Neutrophil (primary cell): ENCODE results near the gene C12orf42.
"Not testable (repeated sequence)": the region's sequence is repeated elsewhere in the genome, so short reads cannot be mapped to it uniquely, and the experiment has no call there.

Experiments
- H3K27ac ChIP-seq: fragments of 200-600 bp; sonication (generic); 2 replicates; pipeline ENCODE4 v1.5.1; 2016; ENCODE audit warnings: mild to moderate bottlenecking, moderate library complexity
- H3K27me3 ChIP-seq: fragments of 200-600 bp; sonication (generic); 2 replicates; pipeline ENCODE4 v1.6.0; 2016; ENCODE audit warnings: mild to moderate bottlenecking
- H3K36me3 ChIP-seq: fragments of 200-600 bp; sonication (generic); 2 replicates; pipeline ENCODE4 v1.5.1; 2017
- H3K4me1 ChIP-seq, 2 experiments: fragments of 200-600 bp in 1 of 2; sonication (generic) in 1 of 2; 1 replicate in 1 of 2; 2 replicates in 1 of 2; pipeline versions ENCODE4 v1.5.1 to v1.6.1; 2013 to 2016; ENCODE audit warnings: low read depth in 1 of 2, low read length in 1 of 2, mild to moderate bottlenecking in 1 of 2, moderate library complexity in 1 of 2; ENCODE audit not compliant: control insufficient read depth in 1 of 2, insufficient read depth in 1 of 2
- H3K4me3 ChIP-seq, 2 experiments: fragments of 200-600 bp in 1 of 2; sonication (generic) in 1 of 2; 1 replicate in 1 of 2; 2 replicates in 1 of 2; pipeline ENCODE4 v1.5.1; 2013 to 2016; ENCODE audit warnings: low read depth in 1 of 2, low read length in 1 of 2, mild to moderate bottlenecking in 1 of 2, moderate library complexity in 1 of 2
- H3K9me3 ChIP-seq: fragments of 200-600 bp; sonication (generic); 2 replicates; pipeline ENCODE4 v1.5.1; 2016
- CTCF ChIP-seq: fragments of 200-600 bp; sonication (generic); IDR thresholded peaks from 2 replicates; pipeline ENCODE4 v1.5.1; 2016; ENCODE audit warnings: antibody characterized with exemption

C12orf42 gene

DNA sequence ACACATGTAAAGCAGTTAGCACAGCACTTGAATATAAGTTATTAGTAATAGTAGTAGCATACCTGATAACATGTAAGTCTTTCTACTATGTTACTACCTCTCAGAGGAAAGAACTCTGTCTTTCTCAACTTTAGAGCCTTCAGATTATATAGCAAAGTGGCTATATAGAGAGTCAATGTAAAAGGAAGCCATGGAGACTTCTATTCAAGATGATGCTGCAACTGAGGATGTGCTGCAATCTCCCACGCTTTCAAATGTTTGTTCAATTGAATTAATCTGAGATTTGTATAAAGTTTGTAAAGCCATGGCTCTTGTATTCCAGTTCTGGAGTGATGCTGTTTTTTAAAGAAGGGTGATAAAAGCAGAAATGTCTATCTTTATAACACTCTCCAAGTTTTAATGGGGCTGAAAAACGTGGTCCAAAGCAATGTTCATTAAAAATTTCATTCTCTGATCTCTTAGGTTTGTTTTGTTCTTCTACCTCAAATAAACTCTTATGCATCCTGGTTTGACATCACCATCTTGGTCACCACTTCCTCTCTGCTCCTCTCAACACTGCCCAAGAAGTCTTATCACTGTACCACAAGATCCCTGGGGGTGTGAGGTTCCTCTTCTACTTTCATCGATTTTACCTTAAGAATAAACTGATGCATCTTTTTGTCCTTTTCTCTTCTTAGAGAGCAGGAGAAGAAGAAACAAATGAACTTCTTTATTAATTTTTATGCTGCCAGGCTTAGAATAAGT, 40.6 kb downstream of the C12orf42 start:
- H3K27me3 ChIP-seq = no peaks in the 10 kb centered on the region
- H3K9me3 ChIP-seq = no peaks in the 10 kb centered on the region
- H3K27ac ChIP-seq = no peak overlapping the region
- H3K4me1 ChIP-seq = no peaks in the 10 kb centered on the region
- no peaks in the 10 kb centered on the region for H3K36me3 ChIP-seq
- no peak for TF ChIP-seq CTCF
- no peak overlapping the region for H3K4me3 ChIP-seq

- TF ChIP-seq CTCF = no peak
- Histone ChIP-seq H3K9me3 (no peaks in the 10 kb centered on the region), H3K4me3 (no peak overlapping the region), H3K27me3 (no peaks in the 10 kb centered on the region), H3K36me3 (no peaks in the 10 kb centered on the region), H3K27ac (no peak overlapping the region), H3K4me1 (no peaks in the 10 kb centered on the region)
Measured at GRCh38 chr12:103444983-103445382, 50.8 kb downstream of the C12orf42 start.

- Histone ChIP-seq H3K4me3 (no peak overlapping the region), H3K36me3 (no peaks in the 10 kb centered on the region), H3K4me1 (no peaks in the 10 kb centered on the region), H3K27ac (no peak overlapping the region), H3K27me3 (no peaks in the 10 kb centered on the region), H3K9me3 (no peaks in the 10 kb centered on the region)
- TF ChIP-seq CTCF = no peak
Measured at GRCh38 chr12:103442822-103443221, 52.9 kb downstream of the C12orf42 start.

DNA sequence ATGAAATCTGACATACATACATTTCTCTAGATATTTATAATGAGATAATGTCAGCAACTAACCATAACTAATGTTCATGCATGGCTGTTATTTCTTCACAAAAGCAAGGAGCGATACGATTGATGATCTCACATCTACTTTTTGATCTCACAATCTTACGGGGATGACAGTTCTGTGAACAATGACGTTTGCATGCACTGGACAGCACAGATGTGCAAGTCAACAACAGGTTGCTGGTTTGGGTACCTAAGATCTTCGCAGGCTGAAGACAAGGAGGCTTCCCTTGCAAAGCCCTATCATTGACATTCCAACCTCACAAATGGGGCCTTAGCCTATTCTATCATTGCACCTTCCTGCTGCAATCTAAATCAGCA, 53.6 kb downstream of the C12orf42 start:
- H3K27ac ChIP-seq = no peak overlapping the region

GRCh38 chr12:103441437-103442181, 54.2 kb downstream of the C12orf42 start:
- H3K27me3 ChIP-seq = no peaks in the 10 kb centered on the region
- no peak overlapping the region for H3K27ac ChIP-seq
- TF ChIP-seq CTCF = no peak
- H3K9me3 ChIP-seq = no peaks in the 10 kb centered on the region
- no peak overlapping the region for H3K4me3 ChIP-seq
- no peaks in the 10 kb centered on the region for H3K36me3 ChIP-seq
- no peaks in the 10 kb centered on the region for H3K4me1 ChIP-seq

More for the DNA sequence above, 53.6 kb downstream of the C12orf42 start:
- Histone ChIP-seq H3K9me3 (no peaks in the 10 kb centered on the region), H3K4me1 (no peaks in the 10 kb centered on the region), H3K4me3 (no peak overlapping the region), H3K36me3 (no peaks in the 10 kb centered on the region), H3K27me3 (no peaks in the 10 kb centered on the region)
- TF ChIP-seq CTCF = no peak

- H3K36me3 ChIP-seq, H3K27ac ChIP-seq, H3K9me3 ChIP-seq, H3K4me3 ChIP-seq, H3K4me1 ChIP-seq, H3K27me3 ChIP-seq: not testable (repeated sequence)
Measured at GRCh38 chr12:103434165-103435105, 61.3 kb downstream of the C12orf42 start.
